Measurements from ENCODE around the gene FADS2. TPM values are rescaled to one million over a fixed set of nuclear protein-coding genes. Genes with fewer than 3 reads are reported as not detected.
A peak's percentile ranks its signal among the peaks of the same experiment; 100 is the strongest.

Gene FADS2
- total and polyA plus RNA-seq, 2 experiments from 2014 or later, result 317 to 356 TPM

DNA sequence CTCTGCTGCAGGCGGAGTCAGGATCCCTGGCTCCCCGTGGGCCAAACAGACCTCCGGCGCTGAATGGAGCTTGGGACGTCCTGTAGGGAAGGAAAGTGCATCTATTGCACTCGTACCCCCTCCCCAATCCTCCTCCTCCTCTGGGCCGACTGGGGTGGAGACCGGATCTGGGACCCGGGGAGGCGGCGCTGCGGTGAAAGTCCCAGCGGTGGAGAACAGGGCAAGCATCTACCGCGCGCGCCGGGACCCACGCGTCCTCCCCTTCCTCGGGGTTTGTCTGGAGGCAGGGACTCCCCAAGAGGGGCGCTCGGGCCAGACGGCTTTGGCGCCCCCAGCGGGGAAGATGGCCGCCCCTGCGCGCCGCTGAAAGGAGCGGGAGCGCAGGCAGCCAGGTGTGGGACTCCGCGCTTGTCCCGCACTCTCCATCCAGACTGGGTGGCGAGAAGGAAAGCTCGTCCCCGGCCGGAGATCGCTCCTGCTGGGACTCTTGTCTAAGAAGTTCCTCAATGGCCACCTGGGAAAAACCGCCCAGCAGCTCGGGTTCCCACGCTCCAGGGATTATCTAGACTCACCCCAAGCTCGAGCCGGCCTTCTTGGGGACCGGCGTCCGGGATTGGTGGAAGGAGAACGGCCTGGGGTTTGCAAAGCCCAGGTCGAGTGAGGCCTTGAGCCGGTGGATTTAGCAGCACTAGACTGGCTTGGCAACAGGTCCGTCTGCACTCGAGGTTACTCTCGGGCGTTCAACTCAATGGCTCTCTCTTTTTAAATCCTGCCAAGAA is 718 bp downstream of the FADS2 start:
- no peaks in the 10 kb centered on the region for H3K27me3 ChIP-seq
- H3K9me2 ChIP-seq (replicated peaks; ENCODE audit: insufficient read depth), result no peaks in the 10 kb centered on the region
- peaks cover 34% of the 10 kb centered on the region for H4K20me1 ChIP-seq (ENCODE audit: insufficient read depth, poor library complexity, severe bottlenecking)
- 1% methylated on average over 55 of the region's 55 CpGs for WGBS (ENCODE audit: low lambda C conversion rate, missing lambda C conversion rate)
- TF ChIP-seq CTCF (IDR thresholded peaks at IDR 0.05; ENCODE audit: poor library complexity) (peak; percentile 49), EZH2 (IDR thresholded peaks at IDR 0.05; ENCODE audit: borderline replicate concordance) (no peak)
- H3K4me1 ChIP-seq (ENCODE audit: insufficient read depth), result peaks cover 26% of the 10 kb centered on the region
- H3K4me2 ChIP-seq, result peak overlapping the region; percentile 93
- no peaks in the 10 kb centered on the region for H3K9me3 ChIP-seq (ENCODE audit: low read depth)
- peak; percentile 74 for DNase-seq (ENCODE audit: low spot score)
- H3K36me3 ChIP-seq (replicated peaks; ENCODE audit: insufficient read depth, low read depth), result no peaks in the 10 kb centered on the region
- peak overlapping the region; percentile 98 for H3K27ac ChIP-seq
- peaks cover 55% of the 10 kb centered on the region for H3K79me2 ChIP-seq
- peak overlapping the region; percentile 95 for H3K4me3 ChIP-seq
- H2AFZ ChIP-seq, result peak overlapping the region; percentile 60

GRCh38 chr11:61829806-61830205 is 1.7 kb downstream of the FADS2 start:
- peak overlapping the region; percentile 98 for H3K27ac ChIP-seq
- DNase-seq (ENCODE audit: low spot score), result no peak
- no peaks in the 10 kb centered on the region for H3K9me3 ChIP-seq (ENCODE audit: low read depth)
- H3K79me2 ChIP-seq, result peaks cover 64% of the 10 kb centered on the region
- H3K4me3 ChIP-seq, result peak overlapping the region; percentile 95
- H2AFZ ChIP-seq, result no peak overlapping the region
- H4K20me1 ChIP-seq (ENCODE audit: insufficient read depth, poor library complexity, severe bottlenecking), result peaks cover 42% of the 10 kb centered on the region
- no peak for TF ChIP-seq EZH2phosphoT487 (IDR thresholded peaks at IDR 0.05; ENCODE audit: low read depth, severe bottlenecking, unreplicated experiment)
- TF ChIP-seq EZH2 (IDR thresholded peaks at IDR 0.05; ENCODE audit: borderline replicate concordance), result no peak
- no peak for TF ChIP-seq CTCF (IDR thresholded peaks at IDR 0.05; ENCODE audit: poor library complexity)
- peaks cover 34% of the 10 kb centered on the region for H3K4me1 ChIP-seq (ENCODE audit: insufficient read depth)
- H3K9me2 ChIP-seq (replicated peaks; ENCODE audit: insufficient read depth), result no peaks in the 10 kb centered on the region
- H3K27me3 ChIP-seq, result no peaks in the 10 kb centered on the region
- WGBS (ENCODE audit: low lambda C conversion rate, missing lambda C conversion rate), result 67% methylated on average over 4 of the region's 4 CpGs
- H3K4me2 ChIP-seq, result peak overlapping the region; percentile 93
- no peaks in the 10 kb centered on the region for H3K36me3 ChIP-seq (replicated peaks; ENCODE audit: insufficient read depth, low read depth)

DNA sequence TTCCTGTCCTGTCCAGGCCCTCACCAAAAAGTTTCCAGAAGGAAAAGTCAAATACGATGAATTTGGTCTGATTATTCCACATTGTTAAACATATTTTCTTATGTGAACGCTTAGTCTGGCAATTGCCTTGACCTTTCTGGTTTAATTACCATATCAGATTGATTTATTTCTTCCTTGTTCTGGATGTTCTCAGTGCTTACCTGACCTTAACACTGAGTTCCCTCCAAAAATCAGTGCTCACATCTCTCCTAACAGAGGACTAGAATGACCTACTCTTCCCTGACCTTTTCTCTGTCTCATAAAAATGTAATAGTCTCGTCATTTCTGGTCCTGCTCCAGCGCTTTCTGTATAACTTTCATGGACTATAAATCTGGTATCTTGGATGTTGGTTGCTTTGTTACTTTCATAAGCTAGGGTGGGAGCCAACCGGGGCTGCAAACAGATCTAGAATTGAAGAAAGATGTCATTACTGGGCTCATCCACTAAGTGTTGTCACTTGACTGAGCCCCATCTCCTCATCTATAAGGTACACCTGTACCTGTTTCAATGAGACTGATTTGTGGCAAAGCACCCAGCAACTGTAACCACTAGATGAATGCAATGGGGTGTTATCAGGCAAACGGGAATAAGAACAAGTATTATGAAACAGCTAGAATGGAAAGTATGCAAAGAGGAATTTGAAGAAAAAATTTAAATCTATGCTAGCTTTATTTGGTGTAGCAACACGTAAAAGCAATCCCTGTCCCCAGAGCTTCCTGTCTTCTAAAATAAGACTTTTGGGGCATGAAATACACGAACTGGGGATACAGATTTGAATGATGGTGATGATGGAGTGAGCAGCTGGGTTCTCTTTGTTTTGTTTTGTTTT is 2.4 kb downstream of the FADS2 start:
- Histone ChIP-seq H3K4me3 (peak overlapping the region; percentile 95), H3K9me2 (replicated peaks; ENCODE audit: insufficient read depth) (no peaks in the 10 kb centered on the region), H2AFZ (no peak overlapping the region), H3K36me3 (replicated peaks; ENCODE audit: insufficient read depth, low read depth) (no peaks in the 10 kb centered on the region), H4K20me1 (ENCODE audit: insufficient read depth, poor library complexity, severe bottlenecking) (peaks cover 42% of the 10 kb centered on the region), H3K9me3 (ENCODE audit: low read depth) (no peaks in the 10 kb centered on the region), H3K79me2 (peaks cover 69% of the 10 kb centered on the region), H3K4me2 (peak overlapping the region; percentile 93), H3K27me3 (no peaks in the 10 kb centered on the region), H3K27ac (peak overlapping the region; percentile 98), H3K4me1 (ENCODE audit: insufficient read depth) (peaks cover 39% of the 10 kb centered on the region)
- WGBS (ENCODE audit: low lambda C conversion rate, missing lambda C conversion rate), result 44% methylated on average over 8 of the region's 8 CpGs
- TF ChIP-seq EZH2phosphoT487 (IDR thresholded peaks at IDR 0.05; ENCODE audit: low read depth, severe bottlenecking, unreplicated experiment) (no peak), EZH2 (IDR thresholded peaks at IDR 0.05; ENCODE audit: borderline replicate concordance) (no peak), CTCF (IDR thresholded peaks at IDR 0.05; ENCODE audit: poor library complexity) (no peak)
- no peak for DNase-seq (ENCODE audit: low spot score)
